Smooth muscle cell (in vitro differentiated cells): Measurements from ENCODE around the gene SLC4A2. TPM values are rescaled to one million over a fixed set of nuclear protein-coding genes. Genes with fewer than 3 reads are reported as not detected.

Experiments used
- DNase-seq: peaks from one replicate; lab custom pipeline; 2025; ENCODE audit not compliant: unreplicated experiment; lab: John Stamatoyannopoulos, UW
- H2AFZ ChIP-seq: fragments of 200-600 bp; sonication (generic); 2 replicates; pipeline ENCODE4 v1.6.0; 2016; ENCODE audit warnings: antibody characterized with exemption, low read depth, mild to moderate bottlenecking
- H3F3A ChIP-seq: fragments of 200-600 bp; sonication (generic); 2 replicates; pipeline ENCODE4 v1.6.0; 2017; ENCODE audit warnings: antibody characterized with exemption, low read depth
- H3K27ac ChIP-seq: fragments of 200-600 bp; sonication (generic); 2 replicates; pipeline ENCODE4 v1.5.1; 2016; ENCODE audit warnings: low read depth, mild to moderate bottlenecking
- H3K27me3 ChIP-seq: fragments of 200-600 bp; sonication (generic); 2 replicates; pipeline ENCODE4 v1.6.1; 2016; ENCODE audit warnings: low read depth, mild to moderate bottlenecking
- H3K36me3 ChIP-seq: fragments of 200-600 bp; sonication (generic); 2 replicates; pipeline ENCODE4 v1.5.1; 2016; ENCODE audit warnings: low read depth
- H3K4me1 ChIP-seq: fragments of 200-600 bp; sonication (generic); 2 replicates; pipeline ENCODE4 v1.5.1; 2016; ENCODE audit warnings: low read depth
- H3K4me2 ChIP-seq: fragments of 200-600 bp; sonication (generic); 2 replicates; pipeline ENCODE4 v1.6.0; 2016; ENCODE audit warnings: mild to moderate bottlenecking
- H3K4me3 ChIP-seq: fragments of 200-600 bp; sonication (generic); 2 replicates; pipeline ENCODE4 v1.5.1; 2016; ENCODE audit warnings: mild to moderate bottlenecking
- H3K79me2 ChIP-seq: fragments of 200-600 bp; sonication (generic); 2 replicates; pipeline ENCODE4 v1.6.0; 2016; ENCODE audit warnings: low read depth, mild to moderate bottlenecking
- H3K9ac ChIP-seq: fragments of 200-600 bp; sonication (generic); 2 replicates; pipeline ENCODE4 v1.6.0; 2016; ENCODE audit warnings: low read depth
- H3K9me3 ChIP-seq: fragments of 200-600 bp; sonication (generic); replicated peaks from 2 replicates; pipeline ENCODE4 v1.5.1; 2016; ENCODE audit warnings: low read depth
- H4K20me1 ChIP-seq: fragments of 200-600 bp; sonication (generic); 2 replicates; pipeline ENCODE4 v1.6.0; 2016; ENCODE audit warnings: low read depth
- CTCF ChIP-seq: fragments of 200-600 bp; sonication (generic); IDR thresholded peaks from 2 replicates; pipeline ENCODE4 v1.5.1; 2017; ENCODE audit warnings: borderline replicate concordance, mild to moderate bottlenecking, antibody characterized with exemption; ENCODE audit not compliant: insufficient read depth, poor library complexity, severe bottlenecking
- WGBS: methylation state at CpG from one replicate; pipeline ENCODE4 v1.1.7; 2016; ENCODE audit warnings: low lambda C conversion rate; 5-methylcytosine and 5-hydroxymethylcytosine counted together
- polyA plus RNA-seq: library from polyadenylated mRNA; unstranded; fragments of >200 nt; fragmentation: Nextera tagmentation; extraction: Ambion mirVana; gene quantifications from 2 replicates; pipeline ENCODE4 v1.2.1, GENCODE V29; 2016
- total RNA-seq: library from RNA; depleted of rRNA; stranded (reverse); fragments of >200 nt; gene quantifications from 2 replicates; pipeline ENCODE4 v1.2.3, GENCODE V29; 2014

Gene SLC4A2
- total and polyA plus RNA-seq, 2 experiments from 2014 or later, result 89.3 to 96.4 TPM

- Histone ChIP-seq H4K20me1 (peaks cover 36% of the 10 kb centered on the region), H3K4me3 (peak overlapping the region; percentile 74), H3K9ac (peak overlapping the region; percentile 72), H3K9me3 (no peaks in the 10 kb centered on the region), H3K4me1 (peaks cover 36% of the 10 kb centered on the region), H3K27me3 (no peaks in the 10 kb centered on the region), H3K27ac (peak overlapping the region; percentile 95), H3K79me2 (peaks cover 18% of the 10 kb centered on the region), H3F3A (peaks cover 10% of the 10 kb centered on the region), H2AFZ (no peak overlapping the region), H3K4me2 (peak overlapping the region; percentile 94), H3K36me3 (no peaks in the 10 kb centered on the region)
- no peak for TF ChIP-seq CTCF
- no peak for DNase-seq
- WGBS, result 8% methylated on average over 18 of the region's 18 CpGs
Observed at GRCh38 chr7:151058781-151059366, 515 bp upstream of the SLC4A2 start.

GRCh38 chr7:151060113-151060415 is 675 bp downstream of the SLC4A2 start:
- H3K9me3 ChIP-seq, result no peaks in the 10 kb centered on the region
- TF ChIP-seq CTCF, result peak; percentile 6
- H3K4me3 ChIP-seq, result peak overlapping the region; percentile 74

GRCh38 chr7:151060416-151061212 is 1.2 kb downstream of the SLC4A2 start:
- no peak for TF ChIP-seq CTCF
- Histone ChIP-seq H3K4me3 (peak overlapping the region; percentile 74), H3K36me3 (no peaks in the 10 kb centered on the region), H3K27ac (peak overlapping the region; percentile 95), H3K27me3 (no peaks in the 10 kb centered on the region), H3K79me2 (peaks cover 21% of the 10 kb centered on the region), H3K9me3 (no peaks in the 10 kb centered on the region), H3K4me2 (peak overlapping the region; percentile 94), H2AFZ (no peak overlapping the region), H3K4me1 (peaks cover 36% of the 10 kb centered on the region), H4K20me1 (peaks cover 54% of the 10 kb centered on the region), H3F3A (peaks cover 10% of the 10 kb centered on the region), H3K9ac (peak overlapping the region; percentile 72)
- DNase-seq, result no peak
- WGBS, result 11% methylated on average over 18 of the region's 21 CpGs

More at GRCh38 chr7:151060113-151060415, 675 bp downstream of the SLC4A2 start:
- 2% methylated on average over 17 of the region's 17 CpGs for WGBS
- H2AFZ ChIP-seq, result peak overlapping the region; percentile 80
- peaks cover 48% of the 10 kb centered on the region for H4K20me1 ChIP-seq
- H3K79me2 ChIP-seq, result peaks cover 21% of the 10 kb centered on the region
- peaks cover 36% of the 10 kb centered on the region for H3K4me1 ChIP-seq
- no peaks in the 10 kb centered on the region for H3K36me3 ChIP-seq
- no peaks in the 10 kb centered on the region for H3K27me3 ChIP-seq
- peaks cover 10% of the 10 kb centered on the region for H3F3A ChIP-seq
- H3K4me2 ChIP-seq, result peak overlapping the region; percentile 94
- no peak for DNase-seq
- peak overlapping the region; percentile 72 for H3K9ac ChIP-seq
- peak overlapping the region; percentile 95 for H3K27ac ChIP-seq
